ENCODE data around the gene SVBP.

The SVBP gene

GRCh38 chr1:42765832-42766740 is 51.1 kb downstream of the SVBP start (continued):
- TF ChIP-seq CTCF (tag by site-specific recombination; IDR thresholded peaks at IDR 0.05) (peak; percentile 86), ZNF561 (tag by site-specific recombination; IDR thresholded peaks at IDR 0.05; ENCODE audit: borderline replicate concordance) (peak; percentile 44; the same call in 1 of the 2 replicates), MEIS1 (CRISPR knock-in tag; IDR thresholded peaks at IDR 0.05; ENCODE audit: borderline replicate concordance) (no peak), ZNF623 (tag by site-specific recombination; IDR thresholded peaks at IDR 0.05) (no peak), ZNF341 (tag by site-specific recombination; IDR thresholded peaks at IDR 0.05; ENCODE audit: low read depth) (peak; percentile 68), SP7 (tag by site-specific recombination; IDR thresholded peaks at IDR 0.05) (no peak), KLF16 (tag by site-specific recombination; IDR thresholded peaks at IDR 0.05) (no peak), ZNF558 (tag by site-specific recombination; IDR thresholded peaks at IDR 0.05) (no peak), ZNF394 (tag by site-specific recombination; IDR thresholded peaks at IDR 0.05; ENCODE audit: borderline replicate concordance) (0 out of 2 replicates have a peak, but pooled peaks have one; percentile 12), ZXDB (tag by site-specific recombination; IDR thresholded peaks at IDR 0.05) (peak; percentile 85), ZNF114 (tag by site-specific recombination; IDR thresholded peaks at IDR 0.05) (no peak), ZSCAN16 (tag by site-specific recombination; IDR thresholded peaks at IDR 0.05) (no peak), ZNF529 (tag by site-specific recombination; IDR thresholded peaks at IDR 0.05; ENCODE audit: insufficient replicate concordance) (no peak), ZNF777 (tag by site-specific recombination; IDR thresholded peaks at IDR 0.05; ENCODE audit: borderline replicate concordance) (no peak), ZFP3 (tag by site-specific recombination; IDR thresholded peaks at IDR 0.05; ENCODE audit: low read depth) (no peak), ZNF548 (tag by site-specific recombination; IDR thresholded peaks at IDR 0.05) (no peak), ZBTB48 (tag by site-specific recombination; IDR thresholded peaks at IDR 0.05) (peak; percentile 77), ZNF707 (tag by site-specific recombination; IDR thresholded peaks at IDR 0.05) (no peak), ZNF580 (tag by site-specific recombination; IDR thresholded peaks at IDR 0.05) (no peak), ZNF600 (tag by site-specific recombination; IDR thresholded peaks at IDR 0.05) (no peak), ZNF398 (tag by site-specific recombination; IDR thresholded peaks at IDR 0.05) (peak; percentile 20; the same call in 1 of the 2 replicates), BCL6B (tag by site-specific recombination; IDR thresholded peaks at IDR 0.05) (no peak), ZNF513 (tag by site-specific recombination; IDR thresholded peaks at IDR 0.05) (peak; percentile 93), ZNF645 (tag by site-specific recombination; IDR thresholded peaks at IDR 0.05) (no peak), ZNF24 (tag by site-specific recombination; IDR thresholded peaks at IDR 0.05) (no peak), ZBTB7A (tag by site-specific recombination; IDR thresholded peaks at IDR 0.05; ENCODE audit: low read depth) (no peak), ZBTB6 (tag by site-specific recombination; IDR thresholded peaks at IDR 0.05) (no peak), ZNF596 (tag by site-specific recombination; IDR thresholded peaks at IDR 0.05) (peak; percentile 28; the same call in 1 of the 2 replicates), GLIS1 (tag by site-specific recombination; IDR thresholded peaks at IDR 0.05) (peak; percentile 64), ZNF768 (tag by site-specific recombination; IDR thresholded peaks at IDR 0.05) (no peak), ZNF184 (tag by site-specific recombination; IDR thresholded peaks at IDR 0.05) (no peak)
